ENCODE data around the gene TCF15. TPM values are rescaled to one million over a fixed set of nuclear protein-coding genes. Genes with fewer than 3 reads are reported as not detected.
A peak's percentile ranks its signal among the peaks of the same experiment; 100 is the strongest.

TCF15 gene
- total and polyA plus RNA-seq, 2 of the 13 experiments (the other 11 are each of a cell fraction or from before 2014, with no cell fraction given), result not detected

DNA sequence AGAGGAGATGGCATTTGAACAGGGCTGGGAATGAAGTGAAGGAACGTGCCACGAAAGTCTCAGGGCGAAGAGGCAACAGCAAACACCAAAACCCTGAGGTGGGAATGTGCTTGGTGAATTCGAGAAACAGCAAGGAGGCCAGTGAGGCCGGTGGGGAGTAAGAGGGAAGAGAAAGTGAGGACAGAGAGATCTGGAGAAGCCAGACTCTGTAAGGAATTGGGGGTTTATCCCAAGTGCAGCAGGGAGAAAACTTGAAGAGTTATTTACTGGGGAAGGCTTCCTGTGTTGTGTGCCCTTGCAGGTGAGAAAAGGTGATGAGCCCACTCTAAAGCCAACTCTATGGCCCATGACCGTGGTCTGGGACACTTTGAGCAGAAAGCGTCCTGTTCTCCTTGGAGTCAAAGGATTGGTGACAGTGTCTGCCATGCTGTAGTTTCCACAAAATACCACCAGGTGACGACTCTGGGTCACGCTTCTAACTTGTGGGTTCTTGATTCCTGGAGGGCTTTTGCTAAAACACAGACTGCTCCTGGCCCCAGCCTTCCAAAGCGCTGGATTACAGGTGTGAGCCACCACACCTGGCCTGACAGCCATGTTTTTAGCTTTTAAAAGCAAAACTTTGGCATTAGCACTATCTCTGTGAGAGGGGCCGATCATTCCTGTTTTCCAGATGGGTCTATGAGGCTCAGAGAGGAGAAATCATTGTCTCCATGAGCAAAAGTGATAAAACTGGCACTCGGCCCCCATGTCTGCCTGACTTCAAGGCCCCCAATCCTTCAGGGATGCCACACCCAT is 48.5 kb downstream of the TCF15 start (continued):
- TF ChIP-seq SAFB2 (CRISPR knock-in tag; IDR thresholded peaks at IDR 0.05; ENCODE audit: borderline replicate concordance, low read depth) (no peak), RARA (CRISPR knock-in tag; IDR thresholded peaks at IDR 0.05) (0 out of 2 replicates have a peak, but pooled peaks have one; percentile 48), ZNF333 (CRISPR knock-in tag; IDR thresholded peaks at IDR 0.05; ENCODE audit: borderline replicate concordance) (0 out of 2 replicates have a peak, but pooled peaks have one; percentile 28), NFE2L2 (IDR thresholded peaks at IDR 0.05; ENCODE audit: low read length) (peak; percentile 33; the same call in 1 of the 2 replicates), FOSL2 (CRISPR knock-in tag; IDR thresholded peaks at IDR 0.05) (peak; percentile 54), THYN1 (CRISPR knock-in tag; IDR thresholded peaks at IDR 0.05; ENCODE audit: borderline replicate concordance, low read depth) (no peak), SMC3 (IDR thresholded peaks at IDR 0.05; ENCODE audit: low read length) (peak; percentile 100), MZF1 (CRISPR knock-in tag; IDR thresholded peaks at IDR 0.05; ENCODE audit: borderline replicate concordance) (no peak), RXRB (CRISPR knock-in tag; IDR thresholded peaks at IDR 0.05; ENCODE audit: borderline replicate concordance) (peak; percentile 58; the same call in 1 of the 2 replicates), ZNF510 (CRISPR knock-in tag; IDR thresholded peaks at IDR 0.05; ENCODE audit: low read depth) (0 out of 2 replicates have a peak, but pooled peaks have one; percentile 40), SAP130 (CRISPR knock-in tag; IDR thresholded peaks at IDR 0.05; ENCODE audit: low read depth) (peak; percentile 66)
- TF ChIP-seq, protein P1, sequence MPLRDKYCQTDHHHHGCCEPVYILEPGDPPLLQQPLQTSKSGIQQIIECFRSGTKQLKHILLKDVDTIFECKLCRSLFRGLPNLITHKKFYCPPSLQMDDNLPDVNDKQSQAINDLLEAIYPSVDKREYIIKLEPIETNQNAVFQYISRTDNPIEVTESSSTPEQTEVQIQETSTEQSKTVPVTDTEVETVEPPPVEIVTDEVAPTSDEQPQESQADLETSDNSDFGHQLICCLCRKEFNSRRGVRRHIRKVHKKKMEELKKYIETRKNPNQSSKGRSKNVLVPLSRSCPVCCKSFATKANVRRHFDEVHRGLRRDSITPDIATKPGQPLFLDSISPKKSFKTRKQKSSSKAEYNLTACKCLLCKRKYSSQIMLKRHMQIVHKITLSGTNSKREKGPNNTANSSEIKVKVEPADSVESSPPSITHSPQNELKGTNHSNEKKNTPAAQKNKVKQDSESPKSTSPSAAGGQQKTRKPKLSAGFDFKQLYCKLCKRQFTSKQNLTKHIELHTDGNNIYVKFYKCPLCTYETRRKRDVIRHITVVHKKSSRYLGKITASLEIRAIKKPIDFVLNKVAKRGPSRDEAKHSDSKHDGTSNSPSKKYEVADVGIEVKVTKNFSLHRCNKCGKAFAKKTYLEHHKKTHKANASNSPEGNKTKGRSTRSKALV (CRISPR knock-in tag; IDR thresholded peaks at IDR 0.05), result no peak
- TF ChIP-seq, protein P2, sequence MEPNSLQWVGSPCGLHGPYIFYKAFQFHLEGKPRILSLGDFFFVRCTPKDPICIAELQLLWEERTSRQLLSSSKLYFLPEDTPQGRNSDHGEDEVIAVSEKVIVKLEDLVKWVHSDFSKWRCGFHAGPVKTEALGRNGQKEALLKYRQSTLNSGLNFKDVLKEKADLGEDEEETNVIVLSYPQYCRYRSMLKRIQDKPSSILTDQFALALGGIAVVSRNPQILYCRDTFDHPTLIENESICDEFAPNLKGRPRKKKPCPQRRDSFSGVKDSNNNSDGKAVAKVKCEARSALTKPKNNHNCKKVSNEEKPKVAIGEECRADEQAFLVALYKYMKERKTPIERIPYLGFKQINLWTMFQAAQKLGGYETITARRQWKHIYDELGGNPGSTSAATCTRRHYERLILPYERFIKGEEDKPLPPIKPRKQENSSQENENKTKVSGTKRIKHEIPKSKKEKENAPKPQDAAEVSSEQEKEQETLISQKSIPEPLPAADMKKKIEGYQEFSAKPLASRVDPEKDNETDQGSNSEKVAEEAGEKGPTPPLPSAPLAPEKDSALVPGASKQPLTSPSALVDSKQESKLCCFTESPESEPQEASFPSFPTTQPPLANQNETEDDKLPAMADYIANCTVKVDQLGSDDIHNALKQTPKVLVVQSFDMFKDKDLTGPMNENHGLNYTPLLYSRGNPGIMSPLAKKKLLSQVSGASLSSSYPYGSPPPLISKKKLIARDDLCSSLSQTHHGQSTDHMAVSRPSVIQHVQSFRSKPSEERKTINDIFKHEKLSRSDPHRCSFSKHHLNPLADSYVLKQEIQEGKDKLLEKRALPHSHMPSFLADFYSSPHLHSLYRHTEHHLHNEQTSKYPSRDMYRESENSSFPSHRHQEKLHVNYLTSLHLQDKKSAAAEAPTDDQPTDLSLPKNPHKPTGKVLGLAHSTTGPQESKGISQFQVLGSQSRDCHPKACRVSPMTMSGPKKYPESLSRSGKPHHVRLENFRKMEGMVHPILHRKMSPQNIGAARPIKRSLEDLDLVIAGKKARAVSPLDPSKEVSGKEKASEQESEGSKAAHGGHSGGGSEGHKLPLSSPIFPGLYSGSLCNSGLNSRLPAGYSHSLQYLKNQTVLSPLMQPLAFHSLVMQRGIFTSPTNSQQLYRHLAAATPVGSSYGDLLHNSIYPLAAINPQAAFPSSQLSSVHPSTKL (CRISPR knock-in tag; IDR thresholded peaks at IDR 0.05), result peak; percentile 37
- TF ChIP-seq, protein P3, sequence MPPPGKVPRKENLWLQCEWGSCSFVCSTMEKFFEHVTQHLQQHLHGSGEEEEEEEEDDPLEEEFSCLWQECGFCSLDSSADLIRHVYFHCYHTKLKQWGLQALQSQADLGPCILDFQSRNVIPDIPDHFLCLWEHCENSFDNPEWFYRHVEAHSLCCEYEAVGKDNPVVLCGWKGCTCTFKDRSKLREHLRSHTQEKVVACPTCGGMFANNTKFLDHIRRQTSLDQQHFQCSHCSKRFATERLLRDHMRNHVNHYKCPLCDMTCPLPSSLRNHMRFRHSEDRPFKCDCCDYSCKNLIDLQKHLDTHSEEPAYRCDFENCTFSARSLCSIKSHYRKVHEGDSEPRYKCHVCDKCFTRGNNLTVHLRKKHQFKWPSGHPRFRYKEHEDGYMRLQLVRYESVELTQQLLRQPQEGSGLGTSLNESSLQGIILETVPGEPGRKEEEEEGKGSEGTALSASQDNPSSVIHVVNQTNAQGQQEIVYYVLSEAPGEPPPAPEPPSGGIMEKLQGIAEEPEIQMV (CRISPR knock-in tag; IDR thresholded peaks at IDR 0.05; ENCODE audit: low read depth), result peak; percentile 76; the same call in 1 of the 2 replicates
- TF ChIP-seq, protein P4, sequence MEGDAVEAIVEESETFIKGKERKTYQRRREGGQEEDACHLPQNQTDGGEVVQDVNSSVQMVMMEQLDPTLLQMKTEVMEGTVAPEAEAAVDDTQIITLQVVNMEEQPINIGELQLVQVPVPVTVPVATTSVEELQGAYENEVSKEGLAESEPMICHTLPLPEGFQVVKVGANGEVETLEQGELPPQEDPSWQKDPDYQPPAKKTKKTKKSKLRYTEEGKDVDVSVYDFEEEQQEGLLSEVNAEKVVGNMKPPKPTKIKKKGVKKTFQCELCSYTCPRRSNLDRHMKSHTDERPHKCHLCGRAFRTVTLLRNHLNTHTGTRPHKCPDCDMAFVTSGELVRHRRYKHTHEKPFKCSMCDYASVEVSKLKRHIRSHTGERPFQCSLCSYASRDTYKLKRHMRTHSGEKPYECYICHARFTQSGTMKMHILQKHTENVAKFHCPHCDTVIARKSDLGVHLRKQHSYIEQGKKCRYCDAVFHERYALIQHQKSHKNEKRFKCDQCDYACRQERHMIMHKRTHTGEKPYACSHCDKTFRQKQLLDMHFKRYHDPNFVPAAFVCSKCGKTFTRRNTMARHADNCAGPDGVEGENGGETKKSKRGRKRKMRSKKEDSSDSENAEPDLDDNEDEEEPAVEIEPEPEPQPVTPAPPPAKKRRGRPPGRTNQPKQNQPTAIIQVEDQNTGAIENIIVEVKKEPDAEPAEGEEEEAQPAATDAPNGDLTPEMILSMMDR (CRISPR knock-in tag; IDR thresholded peaks at IDR 0.05), result peak; percentile 99
- TF ChIP-seq, protein P5, sequence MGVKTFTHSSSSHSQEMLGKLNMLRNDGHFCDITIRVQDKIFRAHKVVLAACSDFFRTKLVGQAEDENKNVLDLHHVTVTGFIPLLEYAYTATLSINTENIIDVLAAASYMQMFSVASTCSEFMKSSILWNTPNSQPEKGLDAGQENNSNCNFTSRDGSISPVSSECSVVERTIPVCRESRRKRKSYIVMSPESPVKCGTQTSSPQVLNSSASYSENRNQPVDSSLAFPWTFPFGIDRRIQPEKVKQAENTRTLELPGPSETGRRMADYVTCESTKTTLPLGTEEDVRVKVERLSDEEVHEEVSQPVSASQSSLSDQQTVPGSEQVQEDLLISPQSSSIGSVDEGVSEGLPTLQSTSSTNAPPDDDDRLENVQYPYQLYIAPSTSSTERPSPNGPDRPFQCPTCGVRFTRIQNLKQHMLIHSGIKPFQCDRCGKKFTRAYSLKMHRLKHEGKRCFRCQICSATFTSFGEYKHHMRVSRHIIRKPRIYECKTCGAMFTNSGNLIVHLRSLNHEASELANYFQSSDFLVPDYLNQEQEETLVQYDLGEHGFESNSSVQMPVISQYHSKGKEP (CRISPR knock-in tag; IDR thresholded peaks at IDR 0.05), result peak; percentile 65; the same call in 1 of the 2 replicates

Measured in HepG2 (cell line).